Measurements from ENCODE around the gene ITPR2. TPM values are rescaled to one million over a fixed set of nuclear protein-coding genes. Genes with fewer than 3 reads are reported as not detected.

ITPR2 gene
- total RNA-seq, 2 experiments from 2014 or later: 25.6 to 44.7 TPM

DNA sequence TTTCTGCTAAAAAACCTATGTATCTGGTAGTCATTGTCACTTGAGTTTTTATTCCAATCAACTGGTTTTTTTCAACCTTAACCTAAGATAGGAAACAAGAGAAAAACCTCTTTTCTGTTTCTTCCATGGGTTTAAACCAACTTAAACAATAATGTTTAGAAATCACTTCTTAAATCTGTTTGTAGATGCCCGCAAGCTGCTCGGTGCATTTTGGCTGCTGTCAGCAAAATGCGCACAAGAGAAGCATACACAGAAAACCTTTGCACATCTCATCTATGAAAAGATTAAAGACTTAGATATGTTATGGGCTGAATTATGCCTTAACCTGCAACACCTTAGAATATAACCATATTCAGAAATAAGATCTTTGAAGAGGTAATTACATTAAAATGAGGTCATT, 299.8 kb downstream of the ITPR2 start:
- H3K9me2 ChIP-seq (ENCODE audit: insufficient read depth, low read length): no peaks in the 10 kb centered on the region
- no peak for DNase-seq (ENCODE audit: low spot score)
- intact Hi-C loops (cut with micrococcal nuclease; ENCODE audit: unreplicated experiment): no loop called here
- POLR2A ChIA-PET: interaction anchor here (1.0 kb wide), 1 partner anchor 9 kb away, joined by 3 read pairs; no protein-coding TSS in a partner anchor
- no peaks in the 10 kb centered on the region for H4K20me1 ChIP-seq (ENCODE audit: insufficient read depth, low read length)
- no peak overlapping the region for H2AFZ ChIP-seq (ENCODE audit: low read length)
- no peak overlapping the region for H3K4me3 ChIP-seq (ENCODE audit: low read depth, low read length, poor library complexity, severe bottlenecking)
- H3K36me3 ChIP-seq (ENCODE audit: insufficient read depth, low read length): no peaks in the 10 kb centered on the region
- H3K4me1 ChIP-seq (ENCODE audit: insufficient read depth, low read length, poor library complexity, severe bottlenecking): no peaks in the 10 kb centered on the region
- no TSS peak for BruUV-seq (replicated peaks)
- no peaks in the 10 kb centered on the region for H3K9me3 ChIP-seq (ENCODE audit: low read length)
- no peak overlapping the region for H3K27ac ChIP-seq (ENCODE audit: low read depth, low read length, poor library complexity, severe bottlenecking)
- CTCF ChIA-PET (ENCODE audit: unreplicated experiment): no interaction called here
- H3K79me2 ChIP-seq (ENCODE audit: insufficient read depth, low read depth, low read length): no peaks in the 10 kb centered on the region
- no peak for TF ChIP-seq EZH2phosphoT487 (IDR thresholded peaks at IDR 0.05; ENCODE audit: borderline replicate concordance, low read depth, low read length)
- TF ChIP-seq, protein P1, sequence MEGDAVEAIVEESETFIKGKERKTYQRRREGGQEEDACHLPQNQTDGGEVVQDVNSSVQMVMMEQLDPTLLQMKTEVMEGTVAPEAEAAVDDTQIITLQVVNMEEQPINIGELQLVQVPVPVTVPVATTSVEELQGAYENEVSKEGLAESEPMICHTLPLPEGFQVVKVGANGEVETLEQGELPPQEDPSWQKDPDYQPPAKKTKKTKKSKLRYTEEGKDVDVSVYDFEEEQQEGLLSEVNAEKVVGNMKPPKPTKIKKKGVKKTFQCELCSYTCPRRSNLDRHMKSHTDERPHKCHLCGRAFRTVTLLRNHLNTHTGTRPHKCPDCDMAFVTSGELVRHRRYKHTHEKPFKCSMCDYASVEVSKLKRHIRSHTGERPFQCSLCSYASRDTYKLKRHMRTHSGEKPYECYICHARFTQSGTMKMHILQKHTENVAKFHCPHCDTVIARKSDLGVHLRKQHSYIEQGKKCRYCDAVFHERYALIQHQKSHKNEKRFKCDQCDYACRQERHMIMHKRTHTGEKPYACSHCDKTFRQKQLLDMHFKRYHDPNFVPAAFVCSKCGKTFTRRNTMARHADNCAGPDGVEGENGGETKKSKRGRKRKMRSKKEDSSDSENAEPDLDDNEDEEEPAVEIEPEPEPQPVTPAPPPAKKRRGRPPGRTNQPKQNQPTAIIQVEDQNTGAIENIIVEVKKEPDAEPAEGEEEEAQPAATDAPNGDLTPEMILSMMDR (conservative IDR thresholded peaks at IDR 0.05; ENCODE audit: low read length): no peak
- no peak overlapping the region for H3K4me2 ChIP-seq (ENCODE audit: low read length)

DNA sequence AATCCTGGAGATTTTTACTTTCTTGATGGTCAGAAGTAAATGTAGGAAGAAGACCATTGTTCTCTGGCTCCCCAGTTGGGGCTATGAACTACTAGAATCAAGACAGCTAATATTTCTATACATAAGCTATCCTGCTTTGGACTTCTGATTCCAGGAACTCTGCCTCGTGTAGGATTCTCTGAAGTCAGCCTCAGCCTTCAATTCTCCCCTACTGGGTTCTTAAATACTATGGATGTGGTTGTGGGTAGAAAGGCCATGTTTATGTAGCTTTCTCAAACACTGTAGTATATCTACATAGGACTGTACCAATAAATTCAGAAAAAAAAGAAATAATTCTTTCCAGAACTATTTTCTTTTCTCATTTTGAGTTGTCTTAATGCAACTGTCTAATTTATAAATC, 302.5 kb downstream of the ITPR2 start:
- CTCF ChIA-PET (ENCODE audit: unreplicated experiment): no interaction called here
- DNase-seq (ENCODE audit: low spot score): no peak
- H3K9me3 ChIP-seq (ENCODE audit: low read length): peaks cover 2% of the 10 kb centered on the region; the same call in 1 of the 2 replicates
- no peak overlapping the region for H3K4me2 ChIP-seq (ENCODE audit: low read length)
- H3K36me3 ChIP-seq (ENCODE audit: insufficient read depth, low read length): no peaks in the 10 kb centered on the region
- H3K79me2 ChIP-seq (ENCODE audit: insufficient read depth, low read depth, low read length): no peaks in the 10 kb centered on the region
- no peak overlapping the region for H3K27ac ChIP-seq (ENCODE audit: low read depth, low read length, poor library complexity, severe bottlenecking)
- no TSS peak for BruUV-seq (replicated peaks)
- no peaks in the 10 kb centered on the region for H4K20me1 ChIP-seq (ENCODE audit: insufficient read depth, low read length)
- POLR2A ChIA-PET: no interaction called here
- TF ChIP-seq, protein P1 (conservative IDR thresholded peaks at IDR 0.05; ENCODE audit: low read length): no peak
- no peak for TF ChIP-seq EZH2phosphoT487 (IDR thresholded peaks at IDR 0.05; ENCODE audit: borderline replicate concordance, low read depth, low read length)
- no peaks in the 10 kb centered on the region for H3K4me1 ChIP-seq (ENCODE audit: insufficient read depth, low read length, poor library complexity, severe bottlenecking)
- no peak overlapping the region for H3K4me3 ChIP-seq (ENCODE audit: low read depth, low read length, poor library complexity, severe bottlenecking)
- no peak overlapping the region for H2AFZ ChIP-seq (ENCODE audit: low read length)
- H3K9me2 ChIP-seq (ENCODE audit: insufficient read depth, low read length): no peaks in the 10 kb centered on the region
- intact Hi-C loops (cut with micrococcal nuclease; ENCODE audit: unreplicated experiment): no loop called here

DNA sequence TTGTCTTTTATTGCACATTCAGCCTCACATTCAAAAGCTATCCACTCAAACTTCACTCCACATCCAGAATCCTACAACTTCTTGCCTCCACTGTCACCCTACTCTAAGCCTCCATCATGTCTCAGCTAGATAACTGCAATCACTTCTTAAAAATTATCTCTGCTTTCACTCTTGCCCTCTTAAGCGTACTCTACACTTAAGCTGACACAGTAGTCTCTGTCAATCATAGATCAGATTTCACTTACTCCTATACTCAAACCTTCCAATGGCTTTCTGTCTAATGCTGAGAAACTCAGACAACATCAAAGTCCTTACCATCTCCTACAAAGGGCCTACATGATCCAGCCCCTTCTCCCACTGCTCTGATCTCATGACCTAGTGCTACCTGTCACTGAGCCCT, 304.1 kb downstream of the ITPR2 start:
- DNase-seq (ENCODE audit: low spot score): no peak
- H3K9me2 ChIP-seq (ENCODE audit: insufficient read depth, low read length): no peaks in the 10 kb centered on the region
- no peaks in the 10 kb centered on the region for H3K79me2 ChIP-seq (ENCODE audit: insufficient read depth, low read depth, low read length)
- H3K4me2 ChIP-seq (ENCODE audit: low read length): no peak overlapping the region
- TF ChIP-seq, protein P1 (conservative IDR thresholded peaks at IDR 0.05; ENCODE audit: low read length): no peak
- TF ChIP-seq EZH2phosphoT487 (IDR thresholded peaks at IDR 0.05; ENCODE audit: borderline replicate concordance, low read depth, low read length): no peak
- H3K36me3 ChIP-seq (ENCODE audit: insufficient read depth, low read length): no peaks in the 10 kb centered on the region
- H3K9me3 ChIP-seq (ENCODE audit: low read length): peaks cover 15% of the 10 kb centered on the region
- no peak overlapping the region for H3K4me3 ChIP-seq (ENCODE audit: low read depth, low read length, poor library complexity, severe bottlenecking)
- no peaks in the 10 kb centered on the region for H4K20me1 ChIP-seq (ENCODE audit: insufficient read depth, low read length)
- no peak overlapping the region for H2AFZ ChIP-seq (ENCODE audit: low read length)
- ChIA-PET CTCF (ENCODE audit: unreplicated experiment) (no interaction called here), POLR2A (no interaction called here)
- H3K4me1 ChIP-seq (ENCODE audit: insufficient read depth, low read length, poor library complexity, severe bottlenecking): no peaks in the 10 kb centered on the region
- no TSS peak for BruUV-seq (replicated peaks)
- H3K27ac ChIP-seq (ENCODE audit: low read depth, low read length, poor library complexity, severe bottlenecking): no peak overlapping the region
- intact Hi-C loops (cut with micrococcal nuclease; ENCODE audit: unreplicated experiment): loop anchor here (10.0 kb wide), 1 partner anchor 414 kb away; no protein-coding TSS in a partner anchor
